ENCODE data around the gene GCN1. TPM values are rescaled to one million over a fixed set of nuclear protein-coding genes. Genes with fewer than 3 reads are reported as not detected.

The GCN1 gene
- total RNA-seq, 1 donor from 2014 or later = 134 TPM

- peaks cover 44% of the 10 kb centered on the region for H3K36me3 Mint-ChIP-seq
- H3K9me3 Mint-ChIP-seq = no peaks in the 10 kb centered on the region
- no peak for DNase-seq (ENCODE audit: low spot score in 2 of 2, unreplicated experiment in 2 of 2)
- no peak overlapping the region for H3K27ac Mint-ChIP-seq
- no peaks in the 10 kb centered on the region for H3K27me3 Mint-ChIP-seq (ENCODE audit: low read depth)
- TF ChIP-seq CTCF (IDR thresholded peaks at IDR 0.05; ENCODE audit: unreplicated experiment) = no peak
- no peak overlapping the region for H3K4me3 Mint-ChIP-seq
- H3K4me1 Mint-ChIP-seq = no peaks in the 10 kb centered on the region
Measured at GRCh38 chr12:120136093-120136770, 58.3 kb downstream of the GCN1 start.

- Mint-ChIP-seq H3K27me3 (ENCODE audit: low read depth) (no peaks in the 10 kb centered on the region), H3K4me3 (no peak overlapping the region), H3K36me3 (peaks cover 36% of the 10 kb centered on the region), H3K27ac (no peak overlapping the region), H3K9me3 (no peaks in the 10 kb centered on the region), H3K4me1 (no peaks in the 10 kb centered on the region)
- no peak for DNase-seq (ENCODE audit: low spot score in 2 of 2, unreplicated experiment in 2 of 2)
- TF ChIP-seq CTCF (IDR thresholded peaks at IDR 0.05; ENCODE audit: unreplicated experiment) = no peak
Measured at GRCh38 chr12:120134307-120134980, 60.1 kb downstream of the GCN1 start.

- Mint-ChIP-seq H3K4me1 (no peaks in the 10 kb centered on the region), H3K4me3 (no peak overlapping the region), H3K27me3 (ENCODE audit: low read depth) (no peaks in the 10 kb centered on the region), H3K27ac (no peak overlapping the region), H3K9me3 (no peaks in the 10 kb centered on the region), H3K36me3 (peaks cover 36% of the 10 kb centered on the region)
- DNase-seq (ENCODE audit: low spot score in 2 of 2, unreplicated experiment in 2 of 2) = no peak
- TF ChIP-seq CTCF (IDR thresholded peaks at IDR 0.05; ENCODE audit: unreplicated experiment) = no peak
Measured at GRCh38 chr12:120132863-120133385, 61.6 kb downstream of the GCN1 start.

- TF ChIP-seq CTCF (IDR thresholded peaks at IDR 0.05; ENCODE audit: unreplicated experiment) = no peak
- H3K9me3 Mint-ChIP-seq = no peaks in the 10 kb centered on the region
- H3K4me1 Mint-ChIP-seq = no peaks in the 10 kb centered on the region
- H3K27me3 Mint-ChIP-seq (ENCODE audit: low read depth) = no peaks in the 10 kb centered on the region
- peaks cover 40% of the 10 kb centered on the region for H3K36me3 Mint-ChIP-seq
- no peak for DNase-seq (ENCODE audit: low spot score in 2 of 2, unreplicated experiment in 2 of 2)
- no peak overlapping the region for H3K27ac Mint-ChIP-seq
- H3K4me3 Mint-ChIP-seq = no peak overlapping the region
Measured at GRCh38 chr12:120132054-120132836, 62.3 kb downstream of the GCN1 start.

- Mint-ChIP-seq H3K36me3 (peaks cover 45% of the 10 kb centered on the region), H3K4me1 (no peaks in the 10 kb centered on the region), H3K27ac (no peak overlapping the region), H3K4me3 (no peak overlapping the region), H3K9me3 (no peaks in the 10 kb centered on the region), H3K27me3 (ENCODE audit: low read depth) (no peaks in the 10 kb centered on the region)
- no peak for DNase-seq (ENCODE audit: low spot score in 2 of 2, unreplicated experiment in 2 of 2)
- TF ChIP-seq CTCF (IDR thresholded peaks at IDR 0.05; ENCODE audit: unreplicated experiment) = no peak
Measured at GRCh38 chr12:120131116-120131515, 63.4 kb downstream of the GCN1 start.
